Osteoblast (primary cell): ENCODE measurements around the gene NPIPA7. TPM values are rescaled to one million over a fixed set of nuclear protein-coding genes. Genes with fewer than 3 reads are reported as not detected.
"Not testable (repeated sequence)": the region's sequence is repeated elsewhere in the genome, so short reads cannot be mapped to it uniquely, and the experiment has no call there.

ENCODE experiments used
- DNase-seq: peaks from one replicate; pipeline ENCODE4 v3.0.0; 2011; ENCODE audit warnings: low spot score, mixed read lengths; ENCODE audit not compliant: insufficient read length; ENCODE audit errors: missing footprints
- H2AFZ ChIP-seq: 2 replicates; pipeline ENCODE4 v1.6.0; 2011; ENCODE audit warnings: mild to moderate bottlenecking, low read length
- H3K27ac ChIP-seq: 2 replicates; pipeline ENCODE4 v1.5.1; 2011; ENCODE audit warnings: mild to moderate bottlenecking, low read depth, low read length, moderate library complexity
- H3K27me3 ChIP-seq: 2 replicates; pipeline ENCODE4 v1.6.0; 2012; ENCODE audit warnings: mild to moderate bottlenecking, control low read depth, inconsistent platforms, low read length, moderate library complexity; ENCODE audit not compliant: insufficient read depth
- H3K36me3 ChIP-seq: 2 replicates; pipeline ENCODE4 v1.5.1; 2011; ENCODE audit warnings: mild to moderate bottlenecking, low read length, control low read depth, moderate library complexity; ENCODE audit not compliant: insufficient read depth
- H3K4me1 ChIP-seq: 2 replicates; pipeline ENCODE4 v1.5.1; 2011; ENCODE audit warnings: mild to moderate bottlenecking, low read length, control low read depth, moderate library complexity; ENCODE audit not compliant: insufficient read depth
- H3K4me2 ChIP-seq: 2 replicates; pipeline ENCODE4 v1.6.0; 2011; ENCODE audit warnings: mild to moderate bottlenecking, low read length; ENCODE audit not compliant: insufficient read depth
- H3K4me3 ChIP-seq: fragments of 200-600 bp; sonication (generic); 3 replicates; pipeline ENCODE4 v1.5.1; 2012; ENCODE audit warnings: mild to moderate bottlenecking, low read length, inconsistent platforms; ENCODE audit not compliant: insufficient read depth
- H3K79me2 ChIP-seq: 2 replicates; pipeline ENCODE4 v1.6.0; 2012; ENCODE audit warnings: mild to moderate bottlenecking, low read length, control low read depth, inconsistent platforms; ENCODE audit not compliant: insufficient read depth
- H3K9me3 ChIP-seq: 2 replicates; pipeline ENCODE4 v1.5.1; 2011; ENCODE audit warnings: low read depth, low read length, control low read depth
- H4K20me1 ChIP-seq: 2 replicates; pipeline ENCODE4 v1.6.0; 2012; ENCODE audit warnings: mild to moderate bottlenecking, low read length, control low read depth; ENCODE audit not compliant: insufficient read depth
- total RNA-seq: library from RNA; depleted of rRNA; stranded (reverse); fragments of >200 nt; gene quantifications from 2 replicates; pipeline ENCODE4 v1.2.3, GENCODE V29; 2012

Gene NPIPA7
- total RNA-seq, 1 donor, result not detected

- H3K79me2 ChIP-seq, H3K4me1 ChIP-seq, H3K27ac ChIP-seq, H4K20me1 ChIP-seq, H3K27me3 ChIP-seq, H3K9me3 ChIP-seq, H3K4me3 ChIP-seq, H2AFZ ChIP-seq, DNase-seq, H3K36me3 ChIP-seq, H3K4me2 ChIP-seq: not testable (repeated sequence)
Observed at GRCh38 chr16:16366552-16367284, 12.2 kb upstream of the NPIPA7 start.

DNA sequence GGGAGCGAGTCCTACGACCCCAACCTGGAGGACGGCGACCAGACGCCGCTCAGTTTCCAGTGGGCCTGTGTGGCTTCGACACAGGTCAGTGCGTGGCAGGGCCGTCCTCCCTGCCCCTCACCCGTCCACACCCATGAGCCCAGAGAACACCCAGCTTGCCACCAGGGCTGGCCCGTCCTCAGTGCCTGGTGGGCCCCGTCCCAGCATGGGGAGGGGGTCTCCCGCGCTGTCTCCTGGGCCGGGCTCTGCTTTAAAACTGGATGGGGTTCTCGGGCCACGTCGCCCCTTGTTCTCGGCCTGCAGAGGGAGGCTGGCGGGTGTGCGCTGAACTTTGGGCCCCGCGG lies 11.7 kb upstream of the NPIPA7 start:
- H3K4me1 ChIP-seq, H3K36me3 ChIP-seq, H4K20me1 ChIP-seq, H3K27ac ChIP-seq, H3K4me2 ChIP-seq, H3K9me3 ChIP-seq, H3K27me3 ChIP-seq, H2AFZ ChIP-seq, DNase-seq, H3K79me2 ChIP-seq, H3K4me3 ChIP-seq: not testable (repeated sequence)

DNA sequence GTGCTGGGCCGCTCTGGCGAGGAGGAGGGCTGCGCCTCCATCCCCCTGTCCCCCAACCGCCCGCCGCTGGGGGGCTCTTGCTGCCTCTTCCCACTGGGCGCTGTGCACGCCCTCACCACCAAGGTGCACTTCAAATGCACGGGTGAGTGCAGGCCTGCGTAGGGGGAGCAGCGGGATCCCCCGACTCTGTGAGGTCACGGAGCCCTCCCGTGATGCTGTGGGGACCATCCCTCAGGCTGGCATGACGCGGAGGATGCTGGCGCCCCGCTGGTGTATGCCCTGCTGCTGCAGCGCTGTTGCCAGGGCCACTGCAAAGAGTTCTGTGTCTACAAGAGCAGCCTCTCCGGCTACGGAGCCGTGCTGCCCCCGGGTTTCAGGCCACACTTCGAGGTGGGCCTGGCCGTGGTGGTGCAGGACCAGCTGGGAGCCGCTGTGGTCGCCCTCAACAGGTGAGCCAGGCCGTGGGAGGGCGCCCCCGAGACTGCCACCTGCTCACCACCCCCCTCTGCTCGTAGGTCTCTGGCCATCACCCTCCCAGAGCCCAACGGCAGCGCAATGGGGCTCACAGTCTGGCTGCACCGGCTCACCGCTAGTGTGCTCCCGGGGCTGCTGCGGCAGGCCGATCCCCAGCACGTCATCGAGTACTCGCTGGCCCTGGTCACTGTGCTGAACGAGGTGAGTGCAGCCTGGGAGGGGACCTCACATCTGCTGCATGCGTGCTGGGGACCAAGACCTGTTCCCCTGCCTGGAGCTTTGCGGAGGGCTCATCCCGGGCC lies 9.7 kb upstream of the NPIPA7 start:
- H3K9me3 ChIP-seq, H3K36me3 ChIP-seq, H3K4me1 ChIP-seq, H3K27ac ChIP-seq, H3K4me3 ChIP-seq, DNase-seq, H3K79me2 ChIP-seq, H3K27me3 ChIP-seq, H4K20me1 ChIP-seq, H2AFZ ChIP-seq, H3K4me2 ChIP-seq: not testable (repeated sequence)

- H2AFZ ChIP-seq, H3K4me2 ChIP-seq, H3K4me1 ChIP-seq, H3K4me3 ChIP-seq, H3K36me3 ChIP-seq, H4K20me1 ChIP-seq, H3K79me2 ChIP-seq, H3K9me3 ChIP-seq, DNase-seq, H3K27ac ChIP-seq, H3K27me3 ChIP-seq: not testable (repeated sequence)
Observed at GRCh38 chr16:16371136-16371735, 7.7 kb upstream of the NPIPA7 start.

- H4K20me1 ChIP-seq, H3K4me1 ChIP-seq, H3K27me3 ChIP-seq, H3K27ac ChIP-seq, H3K9me3 ChIP-seq, H3K36me3 ChIP-seq, H3K4me3 ChIP-seq, H2AFZ ChIP-seq, H3K79me2 ChIP-seq, H3K4me2 ChIP-seq, DNase-seq: not testable (repeated sequence)
Observed at GRCh38 chr16:16374192-16374591, 4.7 kb upstream of the NPIPA7 start.

- not testable (repeated sequence) for DNase-seq
Observed at GRCh38 chr16:16399685-16400084, 20.7 kb downstream of the NPIPA7 start.

DNA sequence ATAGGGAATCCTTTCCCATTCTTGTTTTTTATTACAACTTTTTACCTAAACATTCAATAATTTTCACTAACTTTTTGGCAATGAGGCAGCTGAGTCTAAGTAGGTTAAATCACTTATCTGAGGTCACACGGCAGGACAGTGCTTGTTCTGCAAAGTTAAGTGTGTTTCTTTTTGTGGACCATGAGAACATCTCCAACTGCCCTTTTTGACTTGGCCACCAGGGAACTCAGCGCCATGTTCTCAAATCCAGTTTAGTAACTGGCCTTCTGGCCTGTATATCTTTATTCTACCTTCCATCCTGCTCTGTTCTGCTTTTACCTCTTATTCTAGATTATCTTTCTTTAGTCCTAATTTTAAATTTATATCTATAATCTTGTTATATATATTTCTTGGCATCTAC lies 23.4 kb downstream of the NPIPA7 start:
- not testable (repeated sequence) for H3K36me3 ChIP-seq, H3K27ac ChIP-seq

More at GRCh38 chr16:16399685-16400084, 20.7 kb downstream of the NPIPA7 start:
- H3K79me2 ChIP-seq, H3K27ac ChIP-seq, H2AFZ ChIP-seq, H3K4me3 ChIP-seq, H3K27me3 ChIP-seq, H3K36me3 ChIP-seq, H3K4me1 ChIP-seq, H4K20me1 ChIP-seq, H3K4me2 ChIP-seq, H3K9me3 ChIP-seq: not testable (repeated sequence)

DNA sequence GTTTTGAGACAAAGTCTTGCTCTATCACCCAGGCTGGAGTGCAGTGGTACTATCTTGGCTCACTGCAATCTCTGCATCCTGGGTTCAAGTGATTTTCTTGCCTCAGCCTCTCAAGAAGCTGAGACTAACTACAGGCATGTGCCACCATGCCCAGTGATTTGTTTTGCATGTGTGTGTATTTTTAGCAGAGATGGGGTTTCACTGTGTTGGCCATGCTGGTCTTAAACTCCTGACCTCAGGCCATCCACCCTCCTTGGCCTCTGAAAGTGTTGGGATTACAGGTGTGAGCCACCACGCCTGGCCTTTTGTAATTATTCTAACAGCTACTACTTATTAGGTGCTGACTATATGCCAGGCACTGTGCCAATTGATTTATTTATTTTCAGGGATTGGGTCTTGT lies 25.3 kb downstream of the NPIPA7 start:
- H3K9me3 ChIP-seq, H3K4me2 ChIP-seq, H3K36me3 ChIP-seq, H3K4me3 ChIP-seq, H3K27me3 ChIP-seq, H2AFZ ChIP-seq, H3K79me2 ChIP-seq, H3K4me1 ChIP-seq, H3K27ac ChIP-seq, H4K20me1 ChIP-seq, DNase-seq: not testable (repeated sequence)

More for the DNA sequence above, 23.4 kb downstream of the NPIPA7 start:
- H3K79me2 ChIP-seq, H3K27me3 ChIP-seq, DNase-seq, H3K4me2 ChIP-seq, H4K20me1 ChIP-seq, H3K9me3 ChIP-seq, H2AFZ ChIP-seq, H3K4me3 ChIP-seq, H3K4me1 ChIP-seq: not testable (repeated sequence)

DNA sequence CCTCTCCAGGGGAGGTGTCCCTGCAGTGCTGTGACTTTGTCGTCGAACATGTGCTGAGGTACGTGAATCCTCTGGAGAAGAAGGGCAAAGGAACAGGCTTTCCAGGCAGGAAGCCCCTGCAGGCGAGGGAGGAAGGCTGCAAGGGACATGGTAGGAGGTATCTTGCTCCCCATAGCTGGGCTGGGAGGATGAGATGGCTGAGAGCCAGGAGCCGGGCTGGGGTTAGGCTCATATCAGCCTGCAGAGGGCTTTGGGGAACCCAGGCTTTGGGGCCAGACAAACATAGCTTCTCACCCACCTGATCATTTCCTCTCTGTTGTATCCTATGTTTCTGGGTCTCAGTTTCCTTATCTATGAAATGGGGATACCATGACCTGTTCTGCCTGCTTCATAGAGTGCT lies 26.5 kb downstream of the NPIPA7 start:
- not testable (repeated sequence) for H3K4me1 ChIP-seq, H3K79me2 ChIP-seq, H3K36me3 ChIP-seq, H3K4me2 ChIP-seq, H4K20me1 ChIP-seq, H2AFZ ChIP-seq, H3K9me3 ChIP-seq, H3K4me3 ChIP-seq, H3K27me3 ChIP-seq, H3K27ac ChIP-seq, DNase-seq
